Hepatic stellate cell (primary cell): ENCODE data around the gene NFAM1.
A peak's percentile ranks its signal among the peaks of the same experiment; 100 is the strongest.

Source experiments
- DNase-seq: peaks from one replicate; pipeline ENCODE4 v3.0.0; 2011; ENCODE audit warnings: low spot score

The NFAM1 gene

GRCh38 chr22:42439821-42440674 lies 7.8 kb upstream of the NFAM1 start:
- DNase-seq: peak; percentile 47

- DNase-seq: no peak
These were observed 6.9 kb upstream of the NFAM1 start for GRCh38 chr22:42439021-42439567.

- DNase-seq: no peak
These were observed 6.1 kb upstream of the NFAM1 start for GRCh38 chr22:42438293-42438650.

- DNase-seq: peak; percentile 76
These were observed 5.5 kb upstream of the NFAM1 start for GRCh38 chr22:42437488-42438292.

- no peak for DNase-seq
These were observed 4.2 kb upstream of the NFAM1 start for GRCh38 chr22:42436404-42436803.

- DNase-seq: no peak
These were observed 2.7 kb upstream of the NFAM1 start for GRCh38 chr22:42434748-42435425.

GRCh38 chr22:42433754-42434682 lies 1.8 kb upstream of the NFAM1 start:
- no peak for DNase-seq

GRCh38 chr22:42432818-42433217 lies 615 bp upstream of the NFAM1 start:
- DNase-seq: no peak

GRCh38 chr22:42431401-42432019 lies 693 bp downstream of the NFAM1 start:
- no peak for DNase-seq

GRCh38 chr22:42430528-42431125 lies 1.6 kb downstream of the NFAM1 start:
- no peak for DNase-seq

GRCh38 chr22:42428760-42429159 lies 3.4 kb downstream of the NFAM1 start:
- no peak for DNase-seq

GRCh38 chr22:42428025-42428424 lies 4.2 kb downstream of the NFAM1 start:
- DNase-seq: no peak

GRCh38 chr22:42427167-42427566 lies 5.0 kb downstream of the NFAM1 start:
- no peak for DNase-seq

- DNase-seq: no peak
These were observed 6.2 kb downstream of the NFAM1 start for GRCh38 chr22:42425989-42426355.

GRCh38 chr22:42425337-42425988 lies 6.7 kb downstream of the NFAM1 start:
- DNase-seq: no peak

- no peak for DNase-seq
These were observed 12.8 kb downstream of the NFAM1 start for GRCh38 chr22:42419243-42419881.

GRCh38 chr22:42418811-42419242 lies 13.4 kb downstream of the NFAM1 start:
- no peak for DNase-seq

- no peak for DNase-seq
These were observed 14.4 kb downstream of the NFAM1 start for GRCh38 chr22:42417645-42418305.
